Esophagus (tissue), 2 donors: Measurements from ENCODE around the gene PTCD2. TPM values are rescaled to one million over a fixed set of nuclear protein-coding genes. Genes with fewer than 3 reads are reported as not detected.

Source experiments
- H3K27ac ChIP-seq, 2 donors: one replicate each; pipeline ENCODE4 v1.5.1; 2013; ENCODE audit warnings: low read depth in 2 of 2, mild to moderate bottlenecking in 2 of 2, inconsistent platforms in 1 of 2, low read length in 1 of 2, moderate library complexity in 1 of 2
- H3K27me3 ChIP-seq, 2 donors: one replicate each; pipeline ENCODE4 v1.6.1; 2013; ENCODE audit warnings: low read length in 2 of 2, control low read depth in 1 of 2, mild to moderate bottlenecking in 1 of 2; ENCODE audit not compliant: insufficient read depth in 2 of 2, control insufficient read depth in 1 of 2
- H3K36me3 ChIP-seq, 2 donors: one replicate each; pipeline ENCODE4 v1.6.1; 2013; ENCODE audit warnings: low read length in 1 of 2; ENCODE audit not compliant: control insufficient read depth in 2 of 2, insufficient read depth in 2 of 2
- H3K4me1 ChIP-seq, 2 donors: one replicate each; pipeline ENCODE4 v1.6.1; 2013; ENCODE audit warnings: low read length in 1 of 2; ENCODE audit not compliant: control insufficient read depth in 2 of 2, insufficient read depth in 2 of 2
- H3K4me3 ChIP-seq, 2 donors: one replicate each; pipeline ENCODE4 v1.5.1; 2013; ENCODE audit warnings: low read length in 2 of 2, mild to moderate bottlenecking in 2 of 2, low read depth in 1 of 2, moderate library complexity in 1 of 2
- H3K9me3 ChIP-seq, 2 donors: one replicate each; pipeline ENCODE4 v1.6.1; 2013; ENCODE audit warnings: mild to moderate bottlenecking in 2 of 2, low read depth in 1 of 2, low read length in 1 of 2, moderate library complexity in 1 of 2; ENCODE audit not compliant: control insufficient read depth in 2 of 2, insufficient read depth in 1 of 2
- WGBS, 2 donors: extraction: QIAGEN DNeasy Blood & Tissue Kit; methylation state at CpG; one replicate each; pipeline ENCODE4 v1.1.7; 2013; 5-methylcytosine and 5-hydroxymethylcytosine counted together
- polyA plus RNA-seq, 2 donors: library from polyadenylated mRNA; stranded (reverse); fragments of 200-250 nt; gene quantifications; one replicate each; pipeline ENCODE4 v1.2.3, GENCODE V29; 2013
- donor health status: healthy with polysubstance abuse.
- donor health status: Bipolar disorder and iron deficiency.

The PTCD2 gene
- polyA plus RNA-seq, 2 donors = 1.9 to 3.2 TPM

GRCh38 chr5:72372331-72372730 lies 52.2 kb downstream of the PTCD2 start:
- 75 to 92% methylated on average over 1 of the region's 1 CpG for WGBS, 2 donors
- Histone ChIP-seq H3K27ac (no peak overlapping the region), H3K4me1 (no peaks in the 10 kb centered on the region), H3K36me3 (no peaks in the 10 kb centered on the region), H3K4me3 (no peak overlapping the region), H3K9me3 (no peaks in the 10 kb centered on the region), H3K27me3 (no peaks in the 10 kb centered on the region)

GRCh38 chr5:72372923-72373322 lies 52.8 kb downstream of the PTCD2 start:
- Histone ChIP-seq H3K36me3 (no peaks in the 10 kb centered on the region), H3K27ac (no peak overlapping the region), H3K27me3 (no peaks in the 10 kb centered on the region), H3K4me1 (no peaks in the 10 kb centered on the region), H3K4me3 (no peak overlapping the region), H3K9me3 (no peaks in the 10 kb centered on the region)
- WGBS, 2 donors = 88 to 92% methylated on average over 4 of the region's 4 CpGs

- no peak overlapping the region for H3K27ac ChIP-seq
- 97% methylated on average over 3 of the region's 3 CpGs for WGBS, 2 donors
- no peaks in the 10 kb centered on the region for H3K36me3 ChIP-seq
- H3K9me3 ChIP-seq = no peaks in the 10 kb centered on the region
- no peak overlapping the region for H3K4me3 ChIP-seq
- H3K4me1 ChIP-seq = peaks cover 0 to 2% of the 10 kb centered on the region in 2 donors
- no peaks in the 10 kb centered on the region for H3K27me3 ChIP-seq
These were observed 54.7 kb downstream of the PTCD2 start for GRCh38 chr5:72374844-72375243.

- Histone ChIP-seq H3K36me3 (no peaks in the 10 kb centered on the region), H3K9me3 (no peaks in the 10 kb centered on the region), H3K27ac (no peak overlapping the region), H3K27me3 (no peaks in the 10 kb centered on the region), H3K4me3 (no peak overlapping the region), H3K4me1 (peaks cover 0 to 2% of the 10 kb centered on the region in 2 donors)
These were observed 56.2 kb downstream of the PTCD2 start for GRCh38 chr5:72376381-72376780.

GRCh38 chr5:72377910-72378638 lies 57.9 kb downstream of the PTCD2 start:
- Histone ChIP-seq H3K9me3 (no peaks in the 10 kb centered on the region), H3K4me3 (no peak overlapping the region), H3K27ac (peak overlapping the region in 1 of 2 donors; percentile 15), H3K4me1 (peaks cover 0 to 2% of the 10 kb centered on the region in 2 donors), H3K27me3 (no peaks in the 10 kb centered on the region), H3K36me3 (no peaks in the 10 kb centered on the region)
- WGBS, 2 donors = 31 to 47% methylated on average over 4 of the region's 4 CpGs

- Histone ChIP-seq H3K27ac (no peak overlapping the region), H3K4me3 (no peak overlapping the region)
These were observed 58.6 kb downstream of the PTCD2 start for GRCh38 chr5:72378639-72379289.

GRCh38 chr5:72379936-72380335 lies 59.8 kb downstream of the PTCD2 start:
- H3K27me3 ChIP-seq = no peaks in the 10 kb centered on the region
- no peaks in the 10 kb centered on the region for H3K9me3 ChIP-seq
- H3K27ac ChIP-seq = no peak overlapping the region
- H3K4me1 ChIP-seq = peaks cover 0 to 2% of the 10 kb centered on the region in 2 donors
- H3K4me3 ChIP-seq = no peak overlapping the region
- WGBS, 2 donors = 61 to 75% methylated on average over 10 of the region's 10 CpGs
- H3K36me3 ChIP-seq = no peaks in the 10 kb centered on the region

More at GRCh38 chr5:72378639-72379289, 58.6 kb downstream of the PTCD2 start:
- 21 to 41% methylated on average over 4 of the region's 4 CpGs for WGBS, 2 donors
- Histone ChIP-seq H3K27me3 (no peaks in the 10 kb centered on the region), H3K36me3 (no peaks in the 10 kb centered on the region), H3K4me1 (peaks cover 0 to 2% of the 10 kb centered on the region in 2 donors), H3K9me3 (no peaks in the 10 kb centered on the region)

GRCh38 chr5:72380492-72381274 lies 60.5 kb downstream of the PTCD2 start:
- 74 to 78% methylated on average over 7 of the region's 7 CpGs for WGBS, 2 donors
- Histone ChIP-seq H3K4me3 (no peak overlapping the region), H3K9me3 (no peaks in the 10 kb centered on the region), H3K4me1 (peaks cover 0 to 2% of the 10 kb centered on the region in 2 donors), H3K36me3 (no peaks in the 10 kb centered on the region), H3K27ac (peak overlapping the region; percentile 45 to 50), H3K27me3 (no peaks in the 10 kb centered on the region)

- Histone ChIP-seq H3K4me3 (no peak overlapping the region), H3K27me3 (no peaks in the 10 kb centered on the region), H3K36me3 (no peaks in the 10 kb centered on the region), H3K4me1 (peaks cover 0 to 2% of the 10 kb centered on the region in 2 donors), H3K9me3 (no peaks in the 10 kb centered on the region), H3K27ac (no peak overlapping the region)
- 52 to 56% methylated on average over 7 of the region's 7 CpGs for WGBS, 2 donors
These were observed 63.1 kb downstream of the PTCD2 start for GRCh38 chr5:72383280-72383679.
